ENCODE measurements around the gene ING3. TPM values are rescaled to one million over a fixed set of nuclear protein-coding genes. Genes with fewer than 3 reads are reported as not detected.
"Not testable (repeated sequence)": the region's sequence is repeated elsewhere in the genome, so short reads cannot be mapped to it uniquely, and the experiment has no call there.

The ING3 gene
- total RNA-seq, 4 donors from 2014 or later, result 11.2 to 23.0 (median 16.7) TPM

DNA sequence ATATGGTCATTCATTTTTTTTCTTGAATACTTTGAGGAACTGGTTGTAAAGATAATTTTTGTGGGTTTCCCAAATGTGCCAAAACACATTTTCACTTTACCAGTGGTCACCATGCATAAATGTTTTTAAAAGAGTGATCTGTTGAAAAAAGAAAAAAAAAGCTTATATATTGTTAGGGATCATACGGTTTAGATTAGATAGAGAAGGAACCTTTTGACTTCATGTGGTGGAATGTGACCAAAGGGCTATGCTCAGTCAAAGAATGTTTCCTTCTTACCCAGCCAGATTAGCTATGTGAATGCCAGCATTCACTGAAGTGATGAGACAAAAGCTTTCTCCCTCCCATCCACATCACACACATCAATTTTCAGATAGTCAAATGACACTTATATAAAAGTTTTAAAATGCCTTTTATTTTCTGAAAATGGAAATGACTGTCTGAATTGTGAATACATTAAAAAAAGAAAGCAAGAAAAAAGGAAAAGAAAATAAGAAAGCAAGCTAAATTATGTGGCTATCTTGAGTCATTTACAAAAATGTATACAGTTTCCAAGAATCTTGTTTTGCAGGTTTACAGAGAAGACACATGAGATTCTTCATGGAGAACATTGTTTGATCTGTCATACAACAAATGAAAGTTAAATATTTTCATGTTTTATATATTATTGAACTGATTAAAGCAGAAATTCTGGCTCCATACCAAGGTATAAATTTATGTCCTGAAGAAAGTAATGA is 29.4 kb downstream of the ING3 start:
- peaks cover 3 to 20% of the 10 kb centered on the region in 2 donors for H3K36me3 ChIP-seq
- no peak overlapping the region for H3K27ac ChIP-seq
- no peak overlapping the region for H3K4me3 ChIP-seq
- H3K9me3 ChIP-seq, result no peaks in the 10 kb centered on the region
- ATAC-seq, result no peak
- 15 to 67% methylated on average over 1 of the region's 1 CpG for WGBS, 2 donors (ENCODE audit: low coverage in 1 of 2)
- no peaks in the 10 kb centered on the region for H3K27me3 ChIP-seq
- H3K4me1 ChIP-seq, result no peaks in the 10 kb centered on the region
- TF ChIP-seq EP300 (IDR thresholded peaks at IDR 0.05) (no peak), POLR2A (IDR thresholded peaks at IDR 0.05) (no peak), POLR2AphosphoS5 (IDR thresholded peaks at IDR 0.05) (no peak)
- TF ChIP-seq, protein P1, sequence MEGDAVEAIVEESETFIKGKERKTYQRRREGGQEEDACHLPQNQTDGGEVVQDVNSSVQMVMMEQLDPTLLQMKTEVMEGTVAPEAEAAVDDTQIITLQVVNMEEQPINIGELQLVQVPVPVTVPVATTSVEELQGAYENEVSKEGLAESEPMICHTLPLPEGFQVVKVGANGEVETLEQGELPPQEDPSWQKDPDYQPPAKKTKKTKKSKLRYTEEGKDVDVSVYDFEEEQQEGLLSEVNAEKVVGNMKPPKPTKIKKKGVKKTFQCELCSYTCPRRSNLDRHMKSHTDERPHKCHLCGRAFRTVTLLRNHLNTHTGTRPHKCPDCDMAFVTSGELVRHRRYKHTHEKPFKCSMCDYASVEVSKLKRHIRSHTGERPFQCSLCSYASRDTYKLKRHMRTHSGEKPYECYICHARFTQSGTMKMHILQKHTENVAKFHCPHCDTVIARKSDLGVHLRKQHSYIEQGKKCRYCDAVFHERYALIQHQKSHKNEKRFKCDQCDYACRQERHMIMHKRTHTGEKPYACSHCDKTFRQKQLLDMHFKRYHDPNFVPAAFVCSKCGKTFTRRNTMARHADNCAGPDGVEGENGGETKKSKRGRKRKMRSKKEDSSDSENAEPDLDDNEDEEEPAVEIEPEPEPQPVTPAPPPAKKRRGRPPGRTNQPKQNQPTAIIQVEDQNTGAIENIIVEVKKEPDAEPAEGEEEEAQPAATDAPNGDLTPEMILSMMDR (IDR thresholded peaks at IDR 0.05), result no peak

DNA sequence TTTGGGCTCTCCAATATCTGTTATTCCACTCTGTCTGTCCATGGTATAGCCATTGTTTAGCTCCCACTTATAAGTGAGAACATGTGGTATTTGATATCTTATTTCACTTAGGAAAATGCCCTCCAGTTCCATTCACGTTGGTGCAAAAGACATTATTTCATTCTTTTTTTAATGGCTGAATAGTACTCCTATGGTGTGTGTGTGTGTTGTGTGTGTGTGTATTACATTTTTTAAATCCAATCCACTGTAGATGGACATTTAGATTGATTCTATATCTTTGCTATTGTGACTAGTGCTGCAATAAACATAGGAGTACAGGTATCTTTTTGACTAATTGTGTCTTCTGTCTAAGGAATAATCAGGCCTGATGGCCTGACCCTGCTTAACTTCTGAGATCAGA is 30.5 kb downstream of the ING3 start:
- Histone ChIP-seq H3K36me3 (peaks cover 0 to 8% of the 10 kb centered on the region in 2 donors), H3K9me3 (no peaks in the 10 kb centered on the region), H3K27me3 (no peaks in the 10 kb centered on the region), H3K4me1 (no peaks in the 10 kb centered on the region), H3K4me3 (no peak overlapping the region), H3K27ac (no peak overlapping the region)
- no peak for TF ChIP-seq POLR2AphosphoS5 (IDR thresholded peaks at IDR 0.05)
- TF ChIP-seq EP300 (IDR thresholded peaks at IDR 0.05), result no peak
- TF ChIP-seq POLR2A (IDR thresholded peaks at IDR 0.05), result no peak
- TF ChIP-seq, protein P1 (IDR thresholded peaks at IDR 0.05), result no peak
- WGBS, 2 donors (ENCODE audit: low coverage in 1 of 2), result 82 to 86% methylated on average over 1 of the region's 1 CpG
- ATAC-seq, result no peak

DNA sequence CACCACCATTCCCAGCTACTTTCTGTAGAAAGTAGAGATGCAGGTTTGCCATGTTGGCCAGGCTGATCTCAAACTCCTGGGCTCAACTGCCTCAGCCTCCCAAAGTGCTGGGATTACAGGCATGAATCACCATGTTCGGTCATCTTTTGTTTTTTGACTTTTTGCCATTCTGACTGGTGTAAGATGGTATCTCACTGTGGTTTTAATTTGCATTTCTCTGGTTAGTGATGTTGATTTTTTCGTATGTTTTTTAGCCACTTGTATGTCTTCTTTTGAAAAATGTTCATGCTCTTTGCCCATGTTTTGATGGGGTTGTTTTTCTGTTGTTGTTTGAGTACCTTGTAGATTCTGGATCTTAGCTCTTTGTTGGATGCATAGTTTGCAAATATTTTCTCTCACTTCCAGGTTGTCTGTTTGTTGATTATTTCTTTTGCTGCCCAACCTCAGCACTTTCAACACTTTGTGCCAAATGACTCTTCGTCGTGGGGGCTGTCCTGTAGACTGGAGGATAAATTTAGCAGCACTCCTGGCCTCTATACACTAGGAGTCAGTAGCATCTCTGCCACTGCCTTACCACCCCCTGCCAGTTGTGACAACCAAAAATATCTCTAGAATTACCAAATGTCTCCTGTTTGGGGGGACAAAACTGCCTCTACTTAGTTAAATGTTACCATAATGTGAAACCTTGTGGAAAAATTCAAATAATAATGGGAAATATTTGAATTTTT is 31.5 kb downstream of the ING3 start:
- H3K4me3 ChIP-seq, result no peak overlapping the region
- ATAC-seq, result no peak
- H3K9me3 ChIP-seq, result no peaks in the 10 kb centered on the region
- TF ChIP-seq, protein P1 (IDR thresholded peaks at IDR 0.05), result no peak
- TF ChIP-seq POLR2AphosphoS5 (IDR thresholded peaks at IDR 0.05), result no peak
- no peaks in the 10 kb centered on the region for H3K4me1 ChIP-seq
- no peak overlapping the region for H3K27ac ChIP-seq
- H3K36me3 ChIP-seq, result no peaks in the 10 kb centered on the region
- H3K27me3 ChIP-seq, result no peaks in the 10 kb centered on the region
- WGBS, 2 donors (ENCODE audit: low coverage in 1 of 2), result 64 to 85% methylated on average over 3 to 4 of the region's 4 CpGs

DNA sequence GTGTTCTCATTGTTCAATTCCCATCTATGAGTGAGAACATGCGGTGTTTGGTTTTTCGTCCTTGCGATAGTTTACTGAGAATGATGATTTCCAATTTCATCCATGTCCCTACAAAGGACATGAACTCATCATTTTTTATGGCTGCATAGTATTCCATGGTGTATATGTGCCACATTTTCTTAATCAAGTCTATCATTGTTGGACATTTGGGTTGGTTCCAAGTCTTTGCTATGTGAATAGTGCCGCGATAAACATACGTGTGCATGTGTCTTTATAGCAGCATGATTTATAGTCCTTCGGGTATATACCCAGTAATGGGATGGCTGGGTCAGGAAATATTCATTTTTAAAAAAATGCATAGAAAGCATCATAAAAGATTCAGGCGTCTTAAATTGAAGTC is 33.0 kb downstream of the ING3 start:
- not testable (repeated sequence) for H3K27me3 ChIP-seq, ATAC-seq, H3K27ac ChIP-seq, H3K9me3 ChIP-seq, H3K36me3 ChIP-seq, H3K4me3 ChIP-seq
- WGBS, 2 donors (ENCODE audit: low coverage in 1 of 2), result 89 to 96% methylated on average over 3 to 5 of the region's 8 CpGs
- peaks cover 0 to 10% (median 0%) of the 10 kb centered on the region in 3 donors for H3K4me1 ChIP-seq

DNA sequence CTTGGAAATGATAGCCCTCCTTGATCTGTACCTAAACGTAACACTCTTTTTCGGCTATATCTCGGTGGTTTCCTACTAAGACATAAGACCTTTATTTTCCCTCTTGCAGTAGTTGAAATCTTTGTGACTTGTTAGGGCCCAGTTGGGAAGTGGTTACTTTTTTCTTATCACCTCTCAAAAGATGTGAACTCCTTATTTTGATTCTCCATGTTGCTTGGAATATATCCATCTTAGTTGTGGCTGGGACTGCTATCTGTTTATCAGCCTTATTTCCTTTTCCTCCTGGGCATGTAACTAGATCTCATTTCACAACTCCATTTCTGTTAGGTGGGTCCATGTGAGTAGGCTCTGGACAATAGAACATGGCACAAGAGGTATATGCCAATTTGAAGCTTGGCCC is 33.8 kb downstream of the ING3 start:
- H3K27ac ChIP-seq, result no peak overlapping the region
- TF ChIP-seq, protein P1 (IDR thresholded peaks at IDR 0.05), result no peak
- no peak for TF ChIP-seq POLR2A (IDR thresholded peaks at IDR 0.05)
- TF ChIP-seq POLR2AphosphoS5 (IDR thresholded peaks at IDR 0.05), result no peak
- no peak for TF ChIP-seq EP300 (IDR thresholded peaks at IDR 0.05)
- no peak overlapping the region for H3K4me3 ChIP-seq
- no peak for ATAC-seq
- H3K4me1 ChIP-seq, result peaks cover 0 to 12% (median 0%) of the 10 kb centered on the region in 3 donors
- H3K27me3 ChIP-seq, result no peaks in the 10 kb centered on the region
- no peaks in the 10 kb centered on the region for H3K36me3 ChIP-seq
- no peaks in the 10 kb centered on the region for H3K9me3 ChIP-seq
- WGBS, 2 donors (ENCODE audit: low coverage in 1 of 2), result 94 to 100% methylated on average over 3 of the region's 3 CpGs
